ENCODE measurements around the gene RBMS3.

Gene RBMS3

GRCh38 chr3:29890801-29891200 lies 609.9 kb downstream of the RBMS3 start:
- ChIA-PET POLR2A (no interaction called here), CTCF (no interaction called here)
- no peak for DNase-seq (ENCODE audit: extremely low spot score)
- TF ChIP-seq FOXA1 (IDR thresholded peaks at IDR 0.05), result no peak
- no peak for TF ChIP-seq PKNOX1 (IDR thresholded peaks at IDR 0.05)
- TF ChIP-seq ZNF384 (IDR thresholded peaks at IDR 0.05), result no peak
- no peak for TF ChIP-seq FOXK2 (IDR thresholded peaks at IDR 0.05)
- TF ChIP-seq SP1 (IDR thresholded peaks at IDR 0.05), result no peak
- TF ChIP-seq NFRKB (IDR thresholded peaks at IDR 0.05), result no peak

GRCh38 chr3:29892976-29893554 lies 612.2 kb downstream of the RBMS3 start:
- POLR2A ChIA-PET, result no interaction called here
- TF ChIP-seq ELF4 (IDR thresholded peaks at IDR 0.05) (no peak), ZNF384 (IDR thresholded peaks at IDR 0.05) (no peak), ARNT (IDR thresholded peaks at IDR 0.05) (no peak), LEF1 (IDR thresholded peaks at IDR 0.05; ENCODE audit: borderline replicate concordance) (no peak), FOXA1 (IDR thresholded peaks at IDR 0.05) (no peak), BHLHE40 (IDR thresholded peaks at IDR 0.05; ENCODE audit: borderline replicate concordance) (no peak), SP1 (IDR thresholded peaks at IDR 0.05) (no peak), TARDBP (IDR thresholded peaks at IDR 0.05) (no peak), PKNOX1 (IDR thresholded peaks at IDR 0.05) (no peak), CTBP1 (IDR thresholded peaks at IDR 0.05; ENCODE audit: borderline replicate concordance) (no peak)
- DNase-seq (ENCODE audit: extremely low spot score), result no peak
- CTCF ChIA-PET, result no interaction called here

- POLR2A ChIA-PET, result no interaction called here
- no peak for DNase-seq (ENCODE audit: extremely low spot score)
- CTCF ChIA-PET, result no interaction called here
- TF ChIP-seq FOXA1 (IDR thresholded peaks at IDR 0.05), result no peak
- TF ChIP-seq PKNOX1 (IDR thresholded peaks at IDR 0.05), result no peak
- TF ChIP-seq FOXM1 (IDR thresholded peaks at IDR 0.05; ENCODE audit: borderline replicate concordance), result no peak
- TF ChIP-seq ELF4 (IDR thresholded peaks at IDR 0.05), result no peak
- no peak for TF ChIP-seq SUZ12 (IDR thresholded peaks at IDR 0.05)
- no peak for TF ChIP-seq TARDBP (IDR thresholded peaks at IDR 0.05)
- no peak for TF ChIP-seq L3MBTL2 (conservative IDR thresholded peaks at IDR 0.05)
- no peak for TF ChIP-seq CTBP1 (IDR thresholded peaks at IDR 0.05; ENCODE audit: borderline replicate concordance)
- TF ChIP-seq BHLHE40 (IDR thresholded peaks at IDR 0.05; ENCODE audit: borderline replicate concordance), result no peak
These were observed 616.0 kb downstream of the RBMS3 start for GRCh38 chr3:29896856-29897255.

GRCh38 chr3:29898171-29898965 lies 617.5 kb downstream of the RBMS3 start:
- ChIA-PET CTCF (no interaction called here), POLR2A (no interaction called here)
- DNase-seq (ENCODE audit: extremely low spot score), result no peak
- TF ChIP-seq NFRKB (IDR thresholded peaks at IDR 0.05) (no peak), ELF4 (IDR thresholded peaks at IDR 0.05) (no peak)

GRCh38 chr3:29899021-29899420 lies 618.1 kb downstream of the RBMS3 start:
- CTCF ChIA-PET, result interaction anchor here (0.6 kb wide), 1 partner anchor 1064 kb away, joined by 3 read pairs; no protein-coding TSS in a partner anchor
- POLR2A ChIA-PET, result no interaction called here
- DNase-seq (ENCODE audit: extremely low spot score), result no peak
- TF ChIP-seq BHLHE40 (IDR thresholded peaks at IDR 0.05; ENCODE audit: borderline replicate concordance) (no peak), ELF4 (IDR thresholded peaks at IDR 0.05) (no peak), SP1 (IDR thresholded peaks at IDR 0.05) (no peak), PKNOX1 (IDR thresholded peaks at IDR 0.05) (no peak), FOXK2 (IDR thresholded peaks at IDR 0.05) (no peak), HDGF (IDR thresholded peaks at IDR 0.05; ENCODE audit: borderline replicate concordance) (no peak), ZNF384 (IDR thresholded peaks at IDR 0.05) (no peak), FOXA1 (IDR thresholded peaks at IDR 0.05) (no peak), L3MBTL2 (conservative IDR thresholded peaks at IDR 0.05) (no peak), SUZ12 (IDR thresholded peaks at IDR 0.05) (no peak), CTBP1 (IDR thresholded peaks at IDR 0.05; ENCODE audit: borderline replicate concordance) (no peak), ARNT (IDR thresholded peaks at IDR 0.05) (no peak), TARDBP (IDR thresholded peaks at IDR 0.05) (no peak), NFRKB (IDR thresholded peaks at IDR 0.05) (no peak)

- DNase-seq (ENCODE audit: extremely low spot score), result no peak
- TF ChIP-seq FOXK2 (IDR thresholded peaks at IDR 0.05), result no peak
- POLR2A ChIA-PET, result no interaction called here
- CTCF ChIA-PET, result interaction anchor here (0.6 kb wide), 1 partner anchor 483 kb away, joined by 3 read pairs; no protein-coding TSS in a partner anchor
These were observed 620.2 kb downstream of the RBMS3 start for GRCh38 chr3:29901097-29901496.

Measured in HEK293T (cell line).